H1 (cell line): Measurements from ENCODE around the gene XPNPEP2. TPM values are rescaled to one million over a fixed set of nuclear protein-coding genes. Genes with fewer than 3 reads are reported as not detected.

Source experiments
- CTCF ChIA-PET: fragments of 300-600 bp; sonication (Branson Sonifier 250); formaldehyde crosslinking; loops from one replicate; lab custom pipeline; 2021; ENCODE audit not compliant: partially characterized antibody; lab: Charles Lee
- POLR2A ChIA-PET: fragments of 300-600 bp; sonication (Branson Sonifier 250); formaldehyde crosslinking; loops from one replicate; lab custom pipeline; 2021; ENCODE audit warnings: inconsistent platforms; ENCODE audit not compliant: partially characterized antibody; lab: Charles Lee
- DNase-seq, 2 experiments: peaks; one replicate each; pipeline versions ENCODE4 v3.0.0 to v3.0.0-alpha.2; 2010 to 2022; ENCODE audit warnings: low spot score in 2 of 2, low read depth in 1 of 2, mixed read lengths in 1 of 2
- FAIRE-seq: peaks from 2 replicates; lab custom pipeline; 2011; peaks lifted over from hg19 to GRCh38; lab: Jason Lieb, UNC
- H2AFZ ChIP-seq: 2 replicates; pipeline ENCODE4 v1.8.1; 2012; ENCODE audit warnings: low read length, inconsistent platforms
- H2AK5ac ChIP-seq: 2 replicates; pipeline ENCODE4 v1.6.1; 2013; ENCODE audit warnings: low read depth, low read length
- H2BK120ac ChIP-seq: replicated peaks from 2 replicates; pipeline ENCODE3; 2013; ENCODE audit warnings: low read depth, low read length, inconsistent platforms
- H2BK12ac ChIP-seq: 2 replicates; pipeline ENCODE4 v1.6.1; 2013; ENCODE audit warnings: low read depth, low read length
- H2BK15ac ChIP-seq: 2 replicates; pipeline ENCODE4 v1.6.1; 2013; ENCODE audit warnings: low read length
- H2BK20ac ChIP-seq: 2 replicates; pipeline ENCODE4 v1.6.1; 2013; ENCODE audit warnings: low read length
- H2BK5ac ChIP-seq: 2 replicates; pipeline ENCODE4 v1.6.1; 2013; ENCODE audit warnings: low read depth, low read length
- H3K14ac ChIP-seq: 2 replicates; pipeline ENCODE4 v1.6.1; 2013; ENCODE audit warnings: inconsistent platforms; ENCODE audit not compliant: insufficient read length
- H3K18ac ChIP-seq: 2 replicates; pipeline ENCODE4 v1.6.1; 2013; ENCODE audit warnings: low read length; ENCODE audit errors: extremely low read depth
- H3K23ac ChIP-seq: 2 replicates; pipeline ENCODE4 v1.6.1; 2013; ENCODE audit warnings: inconsistent platforms; ENCODE audit not compliant: insufficient read length
- H3K23me2 ChIP-seq: 2 replicates; pipeline ENCODE4 v1.6.1; 2013; ENCODE audit warnings: low read depth, low read length
- H3K27ac ChIP-seq: 2 replicates; pipeline ENCODE4 v1.6.1; 2011; ENCODE audit warnings: low read depth, low read length, inconsistent platforms
- H3K27me3 ChIP-seq, 4 experiments: replicated peaks in 1 of 4; 1 replicate in 1 of 4; 2 replicates in 3 of 4; pipeline versions ENCODE4 v1.6.1 to v1.8.1; 2011 to 2013; ENCODE audit warnings: low read length in 3 of 4, mild to moderate bottlenecking in 3 of 4, inconsistent platforms in 2 of 4, mixed read lengths in 2 of 4, moderate library complexity in 1 of 4; ENCODE audit not compliant: control insufficient read depth in 3 of 4, insufficient read depth in 3 of 4; ENCODE audit errors: extremely low read depth in 1 of 4
- H3K36me3 ChIP-seq, 4 experiments: 2 replicates each; pipeline versions ENCODE4 v1.6.1 to v1.8.1; 2011 to 2013; ENCODE audit warnings: mild to moderate bottlenecking in 4 of 4, low read length in 3 of 4, moderate library complexity in 2 of 4, control low read depth in 1 of 4, inconsistent platforms in 1 of 4; ENCODE audit not compliant: insufficient read depth in 4 of 4, control insufficient read depth in 2 of 4
- H3K4ac ChIP-seq: replicated peaks from 2 replicates; pipeline ENCODE3; 2013; ENCODE audit warnings: low read length, low read depth, mixed read lengths, inconsistent platforms; ENCODE audit not compliant: insufficient read length
- H3K4me1 ChIP-seq, 4 experiments: replicated peaks in 1 of 4; 1 replicate in 1 of 4; 2 replicates in 3 of 4; pipeline versions ENCODE4 v1.6.1 to v1.8.1; 2011 to 2013; ENCODE audit warnings: low read length in 3 of 4, inconsistent platforms in 2 of 4, mixed read lengths in 1 of 4; ENCODE audit not compliant: insufficient read depth in 4 of 4, control insufficient read depth in 3 of 4
- H3K4me2 ChIP-seq, 2 experiments: 2 replicates each; pipeline versions ENCODE4 v1.6.1 to v1.8.1; 2011 to 2013; ENCODE audit warnings: low read depth in 2 of 2, low read length in 2 of 2, control low read depth in 1 of 2, inconsistent platforms in 1 of 2, mild to moderate bottlenecking in 1 of 2; ENCODE audit not compliant: insufficient read depth in 1 of 2
- H3K4me3 ChIP-seq, 4 experiments: fragments of 200-600, 300-600 bp in 1 of 4; sonication (generic), shearing (Covaris generic), sonication (Bioruptor Twin) in 1 of 4; 2 replicates each; pipeline versions ENCODE4 v1.5.1 to v1.8.1; 2011 to 2016; ENCODE audit warnings: low read length in 4 of 4, low read depth in 3 of 4, control low read depth in 2 of 4, inconsistent platforms in 2 of 4, mild to moderate bottlenecking in 2 of 4, mixed read lengths in 1 of 4, moderate library complexity in 1 of 4; ENCODE audit not compliant: insufficient read depth in 2 of 4; ENCODE audit errors: extremely low read depth in 1 of 4
- H3K56ac ChIP-seq: replicated peaks from 2 replicates; pipeline ENCODE3; 2013; ENCODE audit warnings: low read depth, mild to moderate bottlenecking, mixed read lengths, low read length, inconsistent platforms; ENCODE audit not compliant: insufficient read length
- H3K79me1 ChIP-seq: 2 replicates; pipeline ENCODE4 v1.6.1; 2013; ENCODE audit warnings: low read depth, low read length, control low read depth
- H3K79me2 ChIP-seq, 2 experiments: 2 replicates each; pipeline versions ENCODE4 v1.6.1 to v1.8.1; 2012 to 2013; ENCODE audit warnings: low read length in 2 of 2, mild to moderate bottlenecking in 2 of 2, inconsistent platforms in 1 of 2; ENCODE audit not compliant: insufficient read depth in 2 of 2, control insufficient read depth in 1 of 2
- H3K9ac ChIP-seq, 4 experiments: replicated peaks in 1 of 4; 1 replicate in 1 of 4; 2 replicates in 3 of 4; pipeline versions ENCODE4 v1.6.1 to v1.8.1; 2011 to 2013; ENCODE audit warnings: low read depth in 3 of 4, low read length in 3 of 4, control low read depth in 2 of 4, mild to moderate bottlenecking in 2 of 4, moderate library complexity in 2 of 4, inconsistent platforms in 1 of 4; ENCODE audit errors: extremely low read depth in 1 of 4
- H3K9me3 ChIP-seq, 2 experiments: 2 replicates each; pipeline versions ENCODE4 v1.6.1 to v1.8.1; 2012 to 2013; ENCODE audit warnings: mild to moderate bottlenecking in 2 of 2, moderate library complexity in 2 of 2, control low read depth in 1 of 2, inconsistent platforms in 1 of 2, low read depth in 1 of 2, low read length in 1 of 2, mixed read lengths in 1 of 2; ENCODE audit not compliant: insufficient read depth in 2 of 2
- H4K20me1 ChIP-seq, 2 experiments: replicated peaks in 1 of 2; 2 replicates each; pipeline versions ENCODE3 to v1.8.1; 2011 to 2013; ENCODE audit warnings: inconsistent platforms in 2 of 2, low read length in 2 of 2, mild to moderate bottlenecking in 1 of 2; ENCODE audit not compliant: insufficient read depth in 2 of 2, control insufficient read depth in 1 of 2
- H4K5ac ChIP-seq: 2 replicates; pipeline ENCODE4 v1.6.1; 2013; ENCODE audit warnings: low read length, low read depth, mixed read lengths, inconsistent platforms; ENCODE audit not compliant: insufficient read length
- H4K8ac ChIP-seq: 2 replicates; pipeline ENCODE4 v1.8.0; 2013; ENCODE audit warnings: mild to moderate bottlenecking, moderate library complexity, low read length, inconsistent platforms; ENCODE audit not compliant: insufficient read depth; ENCODE audit errors: extremely low read depth
- H4K91ac ChIP-seq: replicated peaks from 2 replicates; pipeline ENCODE3; 2013; ENCODE audit warnings: low read length, mixed read lengths, inconsistent platforms; ENCODE audit not compliant: insufficient read length
- CHD2 ChIP-seq: IDR thresholded peaks from 2 replicates; pipeline ENCODE4 v1.6.1; 2012; ENCODE audit warnings: low read length, improper control_type of control experiment
- GTF2F1 ChIP-seq: IDR thresholded peaks from 2 replicates; pipeline ENCODE4 v1.6.1; 2012; ENCODE audit warnings: low read depth, low read length, improper control_type of control experiment, borderline replicate concordance
- HDAC2 ChIP-seq, 2 experiments: fragments of 300-600 bp in 1 of 2; sonication (generic) in 1 of 2; IDR thresholded peaks; 2 replicates each; pipeline ENCODE4 v1.6.1; 2011 to 2012; ENCODE audit warnings: low read depth in 2 of 2, low read length in 2 of 2, mild to moderate bottlenecking in 2 of 2, moderate library complexity in 2 of 2, borderline replicate concordance in 1 of 2, inconsistent platforms in 1 of 2
- HDAC6 ChIP-seq: IDR thresholded peaks from one replicate; pipeline ENCODE4 v1.7.1; 2012; ENCODE audit warnings: low read depth, mild to moderate bottlenecking, inconsistent platforms, low read length, moderate library complexity
- KDM1A ChIP-seq: fragments of 200-600, 300-600 bp; sonication (generic); IDR thresholded peaks from 2 replicates; pipeline ENCODE4 v1.7.1; 2016; ENCODE audit warnings: mild to moderate bottlenecking, low read length, borderline replicate concordance
- KDM5A ChIP-seq: fragments of 200-600 bp; IDR thresholded peaks from 2 replicates; pipeline ENCODE4 v1.7.1; 2012; ENCODE audit warnings: mild to moderate bottlenecking, low read length, inconsistent platforms, mixed read lengths
- PHF8 ChIP-seq: fragments of 200-600 bp; sonication (generic); conservative IDR thresholded peaks from 2 replicates; pipeline ENCODE4 v1.7.1; 2012; ENCODE audit warnings: low read depth, mild to moderate bottlenecking, inconsistent platforms, low read length, moderate library complexity
- POLR2A ChIP-seq, 2 experiments: IDR thresholded peaks; 1 replicate in 1 of 2; 2 replicates in 1 of 2; pipeline ENCODE4 v1.6.1; 2011; ENCODE audit warnings: low read depth in 2 of 2, low read length in 2 of 2, mild to moderate bottlenecking in 2 of 2; ENCODE audit errors: control extremely low read depth in 1 of 2
- RBBP5 ChIP-seq: IDR thresholded peaks from 2 replicates; pipeline ENCODE4 v1.7.1; 2012; ENCODE audit warnings: low read depth, mild to moderate bottlenecking, inconsistent platforms, low read length, moderate library complexity, borderline replicate concordance
- RXRA ChIP-seq: IDR thresholded peaks from 2 replicates; pipeline ENCODE4 v1.6.1; 2011; ENCODE audit warnings: low read depth, mild to moderate bottlenecking, low read length, moderate library complexity; ENCODE audit not compliant: insufficient read depth
- SP1 ChIP-seq: IDR thresholded peaks from 2 replicates; pipeline ENCODE4 v1.6.1; 2011; ENCODE audit warnings: low read depth, low read length
- SUZ12 ChIP-seq: fragments of 200-600 bp; sonication (generic); IDR thresholded peaks from 2 replicates; pipeline ENCODE4 v1.6.1; 2012; ENCODE audit warnings: mild to moderate bottlenecking, inconsistent platforms, low read length, moderate library complexity, mixed read lengths
- TAF7 ChIP-seq: optimal IDR thresholded peaks from 2 replicates; pipeline ENCODE3; 2011; ENCODE audit warnings: low read depth, mild to moderate bottlenecking, inconsistent platforms, low read length, moderate library complexity, borderline replicate concordance
- TCF12 ChIP-seq: IDR thresholded peaks from 2 replicates; pipeline ENCODE4 v1.6.1; 2011; ENCODE audit warnings: low read depth, mild to moderate bottlenecking, low read length
- TEAD4 ChIP-seq: IDR thresholded peaks from 2 replicates; pipeline ENCODE4 v1.6.1; 2012; ENCODE audit warnings: low read depth, low read length, inconsistent platforms, mixed read lengths
- ZNF274 ChIP-seq: IDR thresholded peaks from 2 replicates; pipeline ENCODE4 v1.7.0; 2012; ENCODE audit warnings: low read length, borderline replicate concordance; ENCODE audit errors: extremely low read depth
- WGBS, 2 experiments: shearing (Covaris generic) in 1 of 2; methylation state at CpG; one replicate each; pipeline versions ENCODE4 v1.1.6 to v1.1.7; 2013 to 2015; ENCODE audit warnings: low lambda C conversion rate in 2 of 2, mixed read lengths in 2 of 2, inconsistent platforms in 1 of 2, low coverage in 1 of 2, missing lambda C conversion rate in 1 of 2; ENCODE audit not compliant: insufficient replicate concordance in 2 of 2, insufficient coverage in 1 of 2, insufficient read length in 1 of 2; ENCODE audit errors: extremely low coverage in 1 of 2, missing lambda C conversion rate in 1 of 2; 5-methylcytosine and 5-hydroxymethylcytosine counted together
- polyA plus RNA-seq, 7 experiments: library from polyadenylated mRNA; depleted of rRNA in 3 of 7; stranded (reverse) in 5 of 7; unstranded in 2 of 7; fragments of >200 nt in 5 of 7; fragments of 200-250 nt in 2 of 7; gene quantifications; 1 replicate in 5 of 7; 2 replicates in 1 of 7; 4 replicates in 1 of 7; pipeline versions ENCODE4 v1.2.1 to v1.2.3, GENCODE V29; 2011 to 2013; ENCODE audit warnings: missing spikeins in 2 of 7, mixed read lengths in 2 of 7
- total RNA-seq: library from RNA; stranded (reverse); fragmentation: NEBNext Ultra II Directional; extraction: Animal tissue kit (Norgen Biotek cat#: 25700); gene quantifications from 2 replicates; pipeline ENCODE4 v1.2.1, GENCODE V29; 2021

XPNPEP2 gene
- total and polyA plus RNA-seq, 2 of the 8 experiments (the other 6 are each of a cell fraction or from before 2014, with no cell fraction given) = 0.27 TPM; not detected in 1

- H3K18ac ChIP-seq = no peak overlapping the region
- ChIA-PET CTCF (no interaction called here), POLR2A (no interaction called here)
- H3K4ac ChIP-seq = no peak overlapping the region
- FAIRE-seq (no peak), DNase-seq (no peak)
- no peak overlapping the region for H4K91ac ChIP-seq
- no peak overlapping the region for H3K14ac ChIP-seq
- no peak overlapping the region for H2BK120ac ChIP-seq
- no peak overlapping the region for H3K23ac ChIP-seq
- H3K36me3 ChIP-seq = no peaks in the 10 kb centered on the region
- H2BK5ac ChIP-seq = no peak overlapping the region
- no peaks in the 10 kb centered on the region for H4K20me1 ChIP-seq
- H4K5ac ChIP-seq = no peak overlapping the region
- H2AK5ac ChIP-seq = no peak overlapping the region
- H3K56ac ChIP-seq = no peak overlapping the region
- H3K27me3 ChIP-seq = no peaks in the 10 kb centered on the region
- H3K4me2 ChIP-seq = no peak overlapping the region
- no peak overlapping the region for H2AFZ ChIP-seq
- no peaks in the 10 kb centered on the region for H3K79me1 ChIP-seq
- WGBS, 2 experiments = 94% methylated on average over 2 of the region's 3 CpGs; no CpG with 5 or more reads in 1 of the 2 experiments
- H2BK20ac ChIP-seq = no peak overlapping the region
- H2BK15ac ChIP-seq = no peak overlapping the region
- no peak overlapping the region for H3K4me3 ChIP-seq
- no peak overlapping the region for H3K27ac ChIP-seq
- no peak overlapping the region for H3K9ac ChIP-seq
- H3K9me3 ChIP-seq = no peaks in the 10 kb centered on the region
- H4K8ac ChIP-seq = no peak overlapping the region
- no peaks in the 10 kb centered on the region for H3K79me2 ChIP-seq
- peaks cover 0 to 16% (median 8%) of the 10 kb centered on the region in 4 experiments; a peak in 5 of 7 replicates for H3K4me1 ChIP-seq
- H2BK12ac ChIP-seq = 0 out of 2 replicates have a peak overlapping the region, but pooled peaks have one; percentile 2
- H3K23me2 ChIP-seq = no peaks in the 10 kb centered on the region
- TF ChIP-seq PHF8 (no peak), TAF7 (no peak), RXRA (no peak), ZNF274 (no peak), KDM5A (no peak), GTF2F1 (no peak), TCF12 (no peak), CHD2 (no peak), HDAC2 (IDR thresholded peaks at IDR 0.05; ENCODE audit: borderline replicate concordance in 1 of 2, low read depth in 2 of 2, low read length in 2 of 2) (no peak), TEAD4 (no peak), POLR2A (IDR thresholded peaks at IDR 0.05; ENCODE audit: control extremely low read depth in 1 of 2, low read depth in 2 of 2, low read length in 2 of 2) (no peak), SUZ12 (no peak), SP1 (no peak), RBBP5 (no peak), KDM1A (no peak), HDAC6 (no peak)
Measured at GRCh38 chrX:129693354-129693753, 45.4 kb upstream of the XPNPEP2 start.
